Measurements from ENCODE around the gene RGMA.

The RGMA gene

GRCh38 chr15:93001881-93002280 lies 87.1 kb downstream of the RGMA start:
- DNase-seq, result no peak

GRCh38 chr15:93001156-93001555 lies 87.9 kb downstream of the RGMA start:
- no peak for DNase-seq

- DNase-seq, result no peak
Observed at GRCh38 chr15:92997821-92998220, 91.2 kb downstream of the RGMA start.

- no peak for DNase-seq
Observed at GRCh38 chr15:92992720-92993119, 96.3 kb downstream of the RGMA start.

GRCh38 chr15:92990031-92990430 lies 99.0 kb downstream of the RGMA start:
- no peak for DNase-seq

GRCh38 chr15:92989470-92989869 lies 99.5 kb downstream of the RGMA start:
- DNase-seq, result no peak

Measured in activated T-cell treated with anti-CD3 and anti-CD28 coated beads, Interleukin-2, amount 50 U/mL, for 1 hour (primary cell).